ENCODE measurements around the gene YY1.
"Not testable (repeated sequence)": the region's sequence is repeated elsewhere in the genome, so short reads cannot be mapped to it uniquely, and the experiment has no call there.

GRCh38 chr14:100283436-100283835 lies 44.5 kb downstream of the YY1 start:
- TF ChIP-seq USF1 (CRISPR knock-in tag; IDR thresholded peaks at IDR 0.05); E2F4 (CRISPR knock-in tag; IDR thresholded peaks at IDR 0.05; ENCODE audit: borderline replicate concordance, low read depth); CTCF (IDR thresholded peaks at IDR 0.05); CBFB (CRISPR knock-in tag; IDR thresholded peaks at IDR 0.05; ENCODE audit: low read depth); CREB1 (CRISPR knock-in tag; IDR thresholded peaks at IDR 0.05); SP1 (CRISPR knock-in tag; conservative IDR thresholded peaks at IDR 0.05); MAX (CRISPR knock-in tag; IDR thresholded peaks at IDR 0.05); CDX4 (CRISPR knock-in tag; IDR thresholded peaks at IDR 0.05; ENCODE audit: borderline replicate concordance); ZNF416 (CRISPR knock-in tag; IDR thresholded peaks at IDR 0.05); ZSCAN18 (CRISPR knock-in tag; IDR thresholded peaks at IDR 0.05); ZNF121 (CRISPR knock-in tag; IDR thresholded peaks at IDR 0.05); HMGA2 (CRISPR knock-in tag; IDR thresholded peaks at IDR 0.05): not testable (repeated sequence)
